IPS-NIHi7 (cell line): ENCODE results near the gene SUN2.

Experiments used
- DNase-seq: peaks from one replicate; pipeline ENCODE4 v3.0.0; 2012; ENCODE audit warnings: mixed read lengths; ENCODE audit errors: extremely low spot score

The SUN2 gene

GRCh38 chr22:38753948-38754750 lies 1.6 kb downstream of the SUN2 start:
- peak; percentile 72 for DNase-seq

DNA sequence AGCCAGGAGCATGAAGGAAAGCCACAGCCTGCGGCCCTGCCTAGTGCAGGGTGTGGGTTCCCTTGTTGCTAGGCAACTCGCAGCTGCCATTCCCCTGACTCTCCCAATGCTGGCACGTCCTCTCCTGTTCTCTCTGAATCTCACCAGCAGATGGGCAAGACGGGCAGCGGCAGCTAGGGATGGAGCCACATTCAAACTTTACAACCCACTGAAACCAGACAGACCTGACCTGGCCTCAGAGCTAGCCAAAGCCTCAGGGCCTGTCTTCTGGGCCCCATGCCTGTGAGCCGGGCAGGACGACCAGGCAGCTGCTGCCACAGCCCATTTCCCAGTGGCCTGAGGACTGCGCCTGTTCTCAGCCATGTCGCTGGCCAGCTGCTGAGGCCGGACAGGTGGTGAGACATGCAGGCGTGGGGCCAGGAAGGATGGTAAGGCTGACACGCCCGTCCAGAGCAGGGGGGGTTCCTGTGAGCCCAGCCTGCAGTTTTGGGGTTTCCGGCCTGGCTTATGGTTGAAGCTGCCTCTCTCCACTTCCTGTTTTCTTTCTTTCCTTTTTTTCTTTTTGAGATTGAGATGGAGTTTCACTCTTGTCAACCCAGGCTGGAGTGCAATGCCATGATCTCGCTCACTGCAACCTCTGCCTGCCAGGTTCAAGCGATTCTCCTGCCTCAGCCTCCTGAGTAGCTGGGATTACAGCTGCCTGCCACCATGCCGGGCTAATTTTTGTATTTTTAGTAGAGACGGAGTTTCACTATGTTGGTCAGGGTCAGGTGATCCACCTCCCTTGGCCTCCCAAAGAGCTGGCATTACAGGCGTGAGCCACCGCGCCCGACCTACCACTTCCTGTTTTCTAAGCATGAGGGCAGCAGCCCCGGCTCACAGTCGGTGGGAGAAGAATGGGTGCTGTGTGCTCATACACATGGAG lies 4.1 kb downstream of the SUN2 start:
- DNase-seq = no peak

- DNase-seq = no peak
These were observed 4.8 kb downstream of the SUN2 start for GRCh38 chr22:38751066-38751421.

GRCh38 chr22:38750638-38751037 lies 5.2 kb downstream of the SUN2 start:
- DNase-seq = no peak

DNA sequence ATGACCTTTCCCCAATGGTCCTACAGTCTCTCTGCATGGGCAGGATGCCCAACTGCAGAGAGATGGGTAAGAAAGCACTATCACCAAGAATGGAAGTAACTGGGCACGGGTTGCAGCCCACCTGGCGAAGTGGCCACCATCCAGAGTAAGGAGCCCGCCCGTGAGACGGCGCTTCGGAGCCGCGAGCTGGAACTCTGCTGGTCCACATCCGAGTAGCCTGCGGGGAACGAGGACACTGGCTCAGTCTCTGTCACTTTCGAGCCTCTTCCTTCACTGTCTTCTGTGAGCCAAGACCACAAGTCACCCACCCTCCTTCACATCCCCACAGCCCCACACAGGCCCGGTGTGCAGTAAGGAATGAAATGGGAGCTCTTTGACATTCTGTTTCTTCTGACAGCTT lies 5.7 kb downstream of the SUN2 start:
- no peak for DNase-seq

GRCh38 chr22:38748487-38749136 lies 7.2 kb downstream of the SUN2 start:
- DNase-seq = no peak

DNA sequence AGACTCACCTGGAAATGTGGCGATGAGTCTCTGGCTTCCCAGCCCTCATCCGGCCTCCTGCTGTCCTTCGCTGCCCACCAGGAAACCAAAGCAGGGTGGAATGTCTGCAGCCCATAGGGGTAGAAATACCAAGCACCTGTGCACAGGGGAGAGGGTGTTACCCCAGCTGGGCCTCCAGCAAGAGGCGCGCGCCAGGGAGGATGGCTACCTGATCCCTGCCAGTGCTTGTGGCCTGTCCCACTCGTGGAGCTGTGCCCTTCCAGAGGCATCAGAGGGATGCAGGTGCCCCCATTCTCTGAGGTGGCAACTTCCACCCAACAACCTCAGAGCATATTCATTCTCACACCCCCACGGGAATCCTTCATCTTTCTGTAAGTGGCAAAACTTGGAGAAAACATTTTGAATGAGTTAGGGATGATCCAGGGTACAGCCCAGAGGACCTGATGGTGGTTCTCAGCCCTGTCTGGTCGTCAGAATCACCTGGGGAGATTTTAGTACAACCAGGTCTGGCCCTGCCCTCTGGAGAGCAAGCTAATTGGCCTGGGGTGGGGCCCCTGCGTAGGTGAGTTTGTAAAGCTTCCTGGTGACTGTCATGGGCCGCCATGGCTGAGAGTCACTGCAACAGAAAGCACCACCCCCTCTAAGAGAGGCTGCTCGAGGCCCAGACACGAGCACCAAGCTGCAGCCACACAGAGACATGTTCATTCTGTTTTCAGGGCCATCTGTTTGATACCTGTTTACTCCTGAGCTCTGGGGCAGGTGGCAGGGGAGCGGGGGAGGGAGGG lies 9.9 kb downstream of the SUN2 start:
- no peak for DNase-seq

- DNase-seq = no peak
These were observed 10.8 kb downstream of the SUN2 start for GRCh38 chr22:38744981-38745380.

DNA sequence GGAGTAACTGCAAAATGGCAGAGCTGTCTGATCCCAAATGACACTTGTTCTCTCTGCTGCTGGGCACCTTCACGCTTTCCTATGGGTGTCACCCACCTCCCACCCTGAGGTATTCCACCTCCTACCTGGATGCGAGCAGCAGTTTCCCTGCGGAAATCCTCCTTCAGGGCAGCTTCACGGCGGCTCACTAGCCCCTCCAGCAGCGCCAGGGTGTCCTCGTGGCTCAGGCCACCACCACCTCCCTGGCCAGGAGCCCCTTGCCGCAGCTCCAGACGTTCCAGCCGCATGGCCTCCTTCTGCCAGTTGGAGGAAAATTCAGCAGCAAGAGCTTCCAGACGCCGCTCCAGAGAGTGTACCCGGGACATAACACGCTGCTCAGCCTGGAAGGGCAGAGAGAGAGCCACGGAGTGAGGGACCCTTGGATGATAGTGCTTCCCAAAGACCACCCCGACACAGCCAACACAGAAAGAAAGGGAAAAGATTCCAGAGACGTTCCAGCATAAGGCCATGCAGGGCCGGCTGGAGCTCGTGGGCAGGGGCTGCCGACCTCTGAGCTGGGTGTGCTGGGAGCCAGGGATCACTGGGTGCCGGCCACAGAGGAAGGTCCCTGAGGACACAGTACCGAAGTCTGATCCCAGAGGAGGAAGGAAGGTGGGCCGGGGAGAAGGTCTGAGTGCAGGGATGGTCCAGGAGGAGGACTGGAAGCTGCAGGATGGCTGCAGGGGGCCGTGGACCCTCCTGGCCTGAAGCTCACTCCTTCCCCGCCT lies 13.4 kb downstream of the SUN2 start:
- DNase-seq = no peak

- DNase-seq = no peak
These were observed 14.2 kb downstream of the SUN2 start for GRCh38 chr22:38741576-38741975.

DNA sequence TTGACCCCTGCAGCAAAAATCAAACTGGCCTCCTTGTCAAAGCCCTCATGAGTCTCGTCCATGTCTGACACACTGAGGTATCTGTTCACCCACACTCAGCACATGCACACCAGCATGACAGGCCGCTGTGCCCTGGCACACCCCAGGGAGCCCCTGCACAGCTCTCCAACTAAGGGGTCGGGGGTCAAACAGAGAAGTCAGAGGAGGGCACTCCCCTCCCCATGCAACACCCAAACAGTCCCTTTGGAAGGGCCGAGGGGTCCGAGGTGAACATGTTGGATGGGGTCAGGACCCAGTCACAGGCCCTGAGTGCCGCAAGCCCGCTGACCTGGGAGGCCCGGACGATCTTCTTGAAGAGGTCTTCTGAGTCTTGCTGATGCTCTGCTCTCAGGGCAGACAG lies 14.6 kb downstream of the SUN2 start:
- no peak for DNase-seq

DNA sequence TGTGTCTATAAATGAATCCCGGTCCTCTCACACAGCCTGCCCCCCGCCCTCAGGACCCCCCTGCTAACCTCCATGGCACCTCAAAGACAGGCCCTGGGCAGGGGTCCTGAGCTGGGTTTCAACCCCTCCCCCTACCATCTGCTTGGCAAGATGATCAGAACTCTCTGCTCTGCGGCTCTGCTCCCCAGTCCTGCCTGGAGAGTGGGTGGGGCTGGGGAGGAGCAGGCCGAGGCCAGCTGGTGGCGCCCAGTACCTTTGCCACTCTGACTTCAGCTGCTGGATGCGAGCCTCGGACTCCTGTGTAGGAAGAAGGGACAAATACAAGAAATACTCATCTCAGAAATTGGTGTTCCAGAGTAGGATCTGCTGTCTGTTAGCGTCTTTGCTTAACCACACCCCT lies 15.0 kb downstream of the SUN2 start:
- no peak for DNase-seq

GRCh38 chr22:38740116-38740723 lies 15.6 kb downstream of the SUN2 start:
- no peak for DNase-seq

DNA sequence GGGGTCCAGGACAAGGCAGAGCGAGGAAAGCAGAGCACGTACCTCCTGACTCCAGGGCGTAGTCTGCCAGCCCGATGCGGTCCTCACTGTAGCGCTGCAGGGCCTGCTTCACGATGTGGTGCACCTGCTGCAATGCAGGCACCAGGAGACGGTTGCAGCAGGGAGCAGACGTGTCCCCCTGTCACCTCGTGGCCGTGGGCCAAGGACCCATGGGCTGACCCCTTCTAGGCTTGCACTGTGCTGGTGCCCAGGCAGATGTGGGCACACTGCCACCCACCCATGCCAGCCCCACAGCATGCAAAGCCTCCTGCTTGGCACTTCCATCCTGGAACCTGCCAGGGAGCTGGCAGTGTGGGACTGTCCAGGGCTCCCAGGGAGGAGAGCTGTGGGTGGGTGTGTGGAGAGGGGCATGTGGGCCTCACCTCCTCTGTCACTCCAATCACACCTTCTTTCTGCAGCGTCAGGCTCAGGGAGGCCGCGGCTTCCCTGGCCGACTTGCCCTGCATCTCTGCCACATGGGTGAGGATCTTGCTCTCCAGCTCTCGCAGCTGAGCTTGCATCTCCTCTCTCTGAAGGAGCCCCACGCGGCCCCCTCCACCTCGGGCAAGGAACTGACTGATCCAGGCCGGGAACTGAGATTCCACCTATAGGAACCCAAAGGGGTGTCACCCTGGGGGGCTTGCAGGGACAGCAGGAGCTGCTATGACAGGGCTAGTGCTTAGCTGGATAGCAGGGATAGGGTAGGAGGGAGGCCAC lies 16.3 kb downstream of the SUN2 start:
- DNase-seq = no peak

DNA sequence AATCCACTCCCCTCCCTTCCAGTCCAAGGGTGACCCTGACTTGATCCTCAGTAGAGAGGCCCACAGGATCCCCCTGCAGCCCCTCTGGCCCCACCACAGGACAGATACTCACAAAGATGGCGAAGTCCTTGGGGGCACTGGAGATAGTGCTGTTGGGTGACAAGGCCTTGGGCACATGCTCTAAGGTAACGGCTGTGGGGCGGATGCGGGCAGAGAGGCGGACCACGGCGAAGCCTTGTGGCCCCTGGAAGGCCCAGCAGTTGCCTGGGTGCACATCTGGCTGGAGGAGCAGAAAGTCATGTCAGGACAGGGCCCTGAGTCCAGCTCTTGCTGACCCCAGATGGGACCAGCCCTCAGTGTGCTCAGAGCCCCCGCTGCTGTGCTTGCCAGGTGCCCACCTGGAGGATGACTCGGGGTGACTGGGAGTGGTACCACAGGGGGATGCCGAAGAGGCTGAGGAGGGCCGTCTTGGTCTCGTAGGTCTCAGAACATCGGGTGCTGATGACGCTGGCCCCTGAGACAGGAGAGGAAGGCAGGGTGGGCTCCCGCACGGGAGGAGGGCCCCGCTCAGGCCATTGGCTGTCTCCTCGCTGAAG lies 17.2 kb downstream of the SUN2 start:
- DNase-seq = no peak

DNA sequence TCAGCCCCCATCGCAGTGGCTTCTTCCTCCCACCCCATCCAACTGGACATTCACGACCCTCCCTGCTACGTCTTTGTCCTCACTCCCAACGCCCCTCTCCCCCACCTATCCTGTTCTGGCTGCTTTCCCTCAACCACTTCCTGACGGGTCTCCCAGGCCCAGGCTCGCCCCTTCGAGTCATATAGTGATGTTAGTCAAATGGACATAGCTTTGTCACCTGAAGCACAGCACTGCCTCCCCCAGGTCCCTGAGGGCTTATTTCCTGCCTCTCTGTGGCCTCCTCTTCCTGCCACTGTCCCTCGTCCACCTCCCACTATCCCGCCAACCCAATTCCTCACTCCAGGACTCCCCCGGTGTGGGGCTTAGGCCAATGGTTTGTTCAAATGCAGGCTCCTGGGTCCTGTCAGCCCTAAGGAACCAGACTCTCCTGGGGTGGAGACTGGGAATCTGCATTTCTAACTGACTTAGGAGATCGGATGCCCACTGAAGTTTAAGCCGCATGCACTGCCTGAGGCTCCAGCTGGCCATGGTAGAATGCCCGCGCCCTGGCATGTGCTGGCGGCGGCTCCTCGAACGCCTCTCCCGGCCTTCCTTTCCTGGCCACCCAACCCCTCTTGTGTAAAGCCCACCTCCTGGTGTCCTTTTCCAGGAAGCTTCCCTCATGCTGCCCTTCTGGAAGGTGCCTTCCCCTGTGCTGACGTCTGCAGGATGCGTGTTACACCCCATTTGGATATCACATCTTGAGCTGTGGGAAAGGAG lies 18.3 kb downstream of the SUN2 start:
- no peak for DNase-seq

GRCh38 chr22:38736257-38736570 lies 19.6 kb downstream of the SUN2 start:
- DNase-seq = no peak

GRCh38 chr22:38735465-38736256 lies 20.1 kb downstream of the SUN2 start:
- no peak for DNase-seq
